Right kidney (tissue), 1 donor: Measurements from ENCODE around the gene SPATA13.

Experiments
- DNase-seq: peaks from one replicate; pipeline ENCODE4 v3.0.0-alpha.2; 2016

Gene SPATA13

GRCh38 chr13:24253520-24254145 is 93.1 kb downstream of the SPATA13 start:
- no peak for DNase-seq

- no peak for DNase-seq
Measured at GRCh38 chr13:24254146-24254841, 93.8 kb downstream of the SPATA13 start.

- no peak for DNase-seq
Measured at GRCh38 chr13:24257497-24257896, 97.0 kb downstream of the SPATA13 start.

GRCh38 chr13:24261566-24261965 is 101.0 kb downstream of the SPATA13 start:
- no peak for DNase-seq

- no peak for DNase-seq
Measured at GRCh38 chr13:24263632-24264031, 103.1 kb downstream of the SPATA13 start.

- DNase-seq = no peak
Measured at GRCh38 chr13:24264976-24265375, 104.5 kb downstream of the SPATA13 start.

- no peak for DNase-seq
Measured at GRCh38 chr13:24265453-24265852, 104.9 kb downstream of the SPATA13 start.

GRCh38 chr13:24267274-24267673 is 106.8 kb downstream of the SPATA13 start:
- no peak for DNase-seq

- DNase-seq = no peak
Measured at GRCh38 chr13:24267801-24268200, 107.3 kb downstream of the SPATA13 start.

- DNase-seq = no peak
Measured at GRCh38 chr13:24269821-24270220, 109.3 kb downstream of the SPATA13 start.

GRCh38 chr13:24270639-24271141 is 110.2 kb downstream of the SPATA13 start:
- peak; percentile 65 for DNase-seq

GRCh38 chr13:24271231-24271600 is 110.7 kb downstream of the SPATA13 start:
- DNase-seq = no peak

GRCh38 chr13:24271601-24272451 is 111.3 kb downstream of the SPATA13 start:
- DNase-seq = peak; percentile 61

GRCh38 chr13:24272452-24273161 is 112.1 kb downstream of the SPATA13 start:
- no peak for DNase-seq

- DNase-seq = no peak
Measured at GRCh38 chr13:24273926-24274325, 113.4 kb downstream of the SPATA13 start.

- peak; percentile 35 for DNase-seq
Measured at GRCh38 chr13:24274452-24275021, 114.0 kb downstream of the SPATA13 start.

- DNase-seq = no peak
Measured at GRCh38 chr13:24275041-24275440, 114.5 kb downstream of the SPATA13 start.

- DNase-seq = no peak
Measured at GRCh38 chr13:24276306-24276705, 115.8 kb downstream of the SPATA13 start.

- no peak for DNase-seq
Measured at GRCh38 chr13:24276861-24277260, 116.3 kb downstream of the SPATA13 start.

GRCh38 chr13:24277761-24278160 is 117.2 kb downstream of the SPATA13 start:
- no peak for DNase-seq

- no peak for DNase-seq
Measured at GRCh38 chr13:24279327-24280110, 119.0 kb downstream of the SPATA13 start.
